ENCODE measurements around the gene ANXA6. TPM values are rescaled to one million over a fixed set of nuclear protein-coding genes. Genes with fewer than 3 reads are reported as not detected.

ANXA6 gene
- total and polyA plus RNA-seq, 2 of the 4 experiments (the other 2 are of a cell fraction): 355 to 610 TPM

DNA sequence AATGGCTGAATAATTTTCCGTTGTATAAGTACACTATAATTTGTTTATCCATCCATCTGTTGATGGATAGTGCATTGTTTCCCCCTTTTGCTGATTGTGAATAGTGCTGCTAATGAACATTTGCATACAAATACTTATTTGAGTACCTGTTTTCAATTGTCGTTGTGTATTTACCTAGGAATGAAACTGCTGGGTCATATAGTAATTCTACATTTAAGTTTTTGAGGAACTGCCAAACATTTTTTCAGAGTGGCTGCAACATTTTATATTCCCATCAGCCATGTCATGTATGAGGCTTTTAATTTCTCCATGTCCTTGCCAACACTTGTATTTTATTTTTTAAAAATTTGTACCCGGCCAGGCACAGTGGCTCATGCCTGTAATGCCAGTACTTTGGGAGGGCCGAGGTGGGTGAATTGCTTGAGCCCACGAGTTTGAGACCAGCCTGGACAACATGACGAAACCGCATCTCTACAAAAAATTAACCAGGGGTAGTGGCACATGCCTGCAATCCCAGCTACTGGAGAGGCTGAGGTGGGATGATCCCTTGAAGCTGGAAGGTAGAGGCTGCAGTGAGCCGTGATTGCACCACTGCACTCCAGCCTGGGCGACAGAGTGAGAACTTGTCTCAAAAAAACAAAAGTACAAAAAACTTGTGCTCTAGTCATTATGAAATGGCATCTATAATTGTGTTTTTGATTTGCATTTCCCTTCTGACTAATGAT lies 2.2 kb upstream of the ANXA6 start:
- no peak overlapping the region for H2BK20ac ChIP-seq (ENCODE audit: low read depth, low read length)

More for the DNA sequence above, 2.2 kb upstream of the ANXA6 start:
- H2BK5ac ChIP-seq (ENCODE audit: low read depth, low read length, poor library complexity, severe bottlenecking): no peak overlapping the region
- no peak overlapping the region for H4K91ac ChIP-seq (ENCODE audit: insufficient read depth, low read depth, low read length)
- H3K23ac ChIP-seq (ENCODE audit: low read depth, low read length): no peak overlapping the region
- no peak for DNase-seq
- no peak for ATAC-seq (ENCODE audit: low read depth)
- peaks cover 10% of the 10 kb centered on the region for H3K4me1 ChIP-seq (ENCODE audit: control insufficient read depth, insufficient read depth, low read length)
- WGBS, 2 experiments (ENCODE audit: extremely low coverage in 2 of 2, insufficient read length in 1 of 2): 80% methylated on average over 1 of the region's 9 CpGs; no CpG with 5 or more reads in 1 of the 2 experiments
- no peak overlapping the region for H2AFZ ChIP-seq (replicated peaks; ENCODE audit: low read length, poor library complexity)
- no peaks in the 10 kb centered on the region for H3K9me3 ChIP-seq (ENCODE audit: control insufficient read depth, insufficient read depth, low read length)
- H2AK9ac ChIP-seq (replicated peaks; ENCODE audit: low read depth, low read length, poor library complexity): no peak overlapping the region
- intact Hi-C loops (cut with micrococcal nuclease): loop anchor here (10.0 kb wide), 1 partner anchor 595 kb away; no protein-coding TSS in a partner anchor
- peaks cover 15% of the 10 kb centered on the region for H4K20me1 ChIP-seq (ENCODE audit: insufficient read depth, low read length)
- H3K14ac ChIP-seq (replicated peaks; ENCODE audit: low read depth, low read length): no peak overlapping the region
- no peaks in the 10 kb centered on the region for H3K27me3 ChIP-seq (ENCODE audit: control insufficient read depth, insufficient read depth, low read length)
- no peak overlapping the region for H4K8ac ChIP-seq (ENCODE audit: low read depth in 2 of 2, low read length in 2 of 2)
- H4K5ac ChIP-seq (ENCODE audit: low read depth, low read length): no peak overlapping the region
- no peak overlapping the region for H3K4ac ChIP-seq (ENCODE audit: low read depth, low read length)
- H2BK120ac ChIP-seq (ENCODE audit: low read depth, low read length): no peak overlapping the region
- no peak overlapping the region for H3K9ac ChIP-seq (ENCODE audit: low read depth, low read length)
- dilution Hi-C loops (cut with HindIII; ENCODE audit: low sequenced_read_pairs, unreplicated experiment): no loop called here
- H3K79me1 ChIP-seq (ENCODE audit: low read depth in 1 of 2, low read length in 2 of 2): peaks cover 0 to 21% of the 10 kb centered on the region in 2 experiments; a peak in 2 of 4 replicates
- TF ChIP-seq BHLHE40 (IDR thresholded peaks at IDR 0.05; ENCODE audit: low read depth, low read length) (no peak), MAZ (IDR thresholded peaks at IDR 0.05; ENCODE audit: borderline replicate concordance, low read depth, low read length) (no peak), SMC3 (IDR thresholded peaks at IDR 0.05; ENCODE audit: low read depth, low read length) (no peak), RAD21 (IDR thresholded peaks at IDR 0.05; ENCODE audit: low read length) (no peak), RCOR1 (IDR thresholded peaks at IDR 0.05; ENCODE audit: insufficient replicate concordance, low read length) (no peak), CHD1 (IDR thresholded peaks at IDR 0.05; ENCODE audit: low read depth, low read length) (no peak), CEBPB (IDR thresholded peaks at IDR 0.05; ENCODE audit: low read depth, low read length) (no peak)
- H2AK5ac ChIP-seq (ENCODE audit: low read depth, low read length): no peak overlapping the region
- 0 out of 2 replicates have a peak, but pooled peaks cover 2% of the 10 kb centered on the region for H3K36me3 ChIP-seq (ENCODE audit: control insufficient read depth, insufficient read depth, low read length)
- H3K27ac ChIP-seq (ENCODE audit: insufficient read depth, low read length): no peak overlapping the region
- H3K4me3 ChIP-seq (ENCODE audit: insufficient read depth, low read depth, low read length): no peak overlapping the region
- H3K18ac ChIP-seq (ENCODE audit: low read depth, low read length): no peak overlapping the region
- POLR2A ChIA-PET (ENCODE audit: unreplicated experiment): no interaction called here
- BruUV-seq (replicated peaks): no TSS peak
- CTCF ChIA-PET: no interaction called here
- in situ Hi-C loops (cut with MboI; ENCODE audit: low sequenced_read_pairs): loop anchor here (10.0 kb wide), 1 partner anchor 365 kb away; no protein-coding TSS in a partner anchor
- H3K56ac ChIP-seq (ENCODE audit: extremely low read depth, insufficient read depth, low read length): no peak overlapping the region
- no peak overlapping the region for H2BK15ac ChIP-seq (ENCODE audit: low read depth, low read length)
- H3K9me1 ChIP-seq (ENCODE audit: insufficient read depth, low read length): no peaks in the 10 kb centered on the region
- H3K4me2 ChIP-seq (ENCODE audit: low read depth, low read length): no peak overlapping the region

Measured in IMR-90 (cell line).